ENCODE measurements around the gene DNM2. TPM values are rescaled to one million over a fixed set of nuclear protein-coding genes. Genes with fewer than 3 reads are reported as not detected.
A peak's percentile ranks its signal among the peaks of the same experiment; 100 is the strongest.

Gene DNM2
- total RNA-seq, 1 donor from 2014 or later = 113 TPM

- Histone ChIP-seq H3K36me3 (peaks cover 38 to 61% of the 10 kb centered on the region in 2 donors), H3K9me3 (no peaks in the 10 kb centered on the region), H3K4me3 (no peak overlapping the region), H3K27ac (no peak overlapping the region), H3K27me3 (no peaks in the 10 kb centered on the region), H3K4me1 (peaks cover 0 to 7% of the 10 kb centered on the region in 2 donors)
- DNase-seq (ENCODE audit: low spot score in 2 of 2) = no peak
- intact Hi-C loops (cut with DNase I) = no loop called here
- TF ChIP-seq CTCF (IDR thresholded peaks at IDR 0.05) = no peak
Measured at GRCh38 chr19:10831987-10832938, 114.4 kb downstream of the DNM2 start.

GRCh38 chr19:10832939-10833296, 115.0 kb downstream of the DNM2 start:
- H3K36me3 ChIP-seq = peaks cover 34 to 54% of the 10 kb centered on the region in 2 donors
- intact Hi-C loops (cut with DNase I) = no loop called here

GRCh38 chr19:10835089-10835753, 117.3 kb downstream of the DNM2 start:
- TF ChIP-seq CTCF (IDR thresholded peaks at IDR 0.05) = no peak
- peak; percentile 98 to 100 for DNase-seq (ENCODE audit: low spot score in 2 of 2)
- H3K4me3 ChIP-seq = peak overlapping the region; percentile 54 to 71

More at GRCh38 chr19:10832939-10833296, 115.0 kb downstream of the DNM2 start:
- no peak overlapping the region for H3K27ac ChIP-seq
- TF ChIP-seq CTCF (IDR thresholded peaks at IDR 0.05) = no peak
- H3K27me3 ChIP-seq = no peaks in the 10 kb centered on the region
- no peak overlapping the region for H3K4me3 ChIP-seq
- peaks cover 0 to 7% of the 10 kb centered on the region in 2 donors for H3K4me1 ChIP-seq
- no peak for DNase-seq (ENCODE audit: low spot score in 2 of 2)
- no peaks in the 10 kb centered on the region for H3K9me3 ChIP-seq

GRCh38 chr19:10835754-10836478, 118.0 kb downstream of the DNM2 start, which contains the start of gene TMED1:
TSS of gene TMED1 (minus strand) at chr19:10836212. CDS start at chr19:10836191, 21 bp downstream.
- peaks cover 14 to 26% of the 10 kb centered on the region in 2 donors for H3K36me3 ChIP-seq
- peak in 2 of 3 experiments; percentile 41 to 46 for TF ChIP-seq CTCF (IDR thresholded peaks at IDR 0.05)
- DNase-seq (ENCODE audit: low spot score in 2 of 2) = peak; percentile 91 to 98
- peak within 1 kb of the TSS; percentile 96 to 99 for H3K27ac ChIP-seq
- H3K27me3 ChIP-seq = no peaks in the 10 kb centered on the region
- H3K9me3 ChIP-seq = no peaks in the 10 kb centered on the region
- peak within 1 kb of the TSS; percentile 71 to 86 for H3K4me3 ChIP-seq
- intact Hi-C loops (cut with DNase I) = loop anchor here (1.0 kb wide), 4 partner anchors 18 to 119 kb away; partner anchors contain the start of gene CARM1
- peaks cover 0 to 7% of the 10 kb centered on the region in 2 donors for H3K4me1 ChIP-seq

More at GRCh38 chr19:10835089-10835753, 117.3 kb downstream of the DNM2 start:
- intact Hi-C loops (cut with DNase I) = loop anchor here (1.0 kb wide), 2 partner anchors 17 to 118 kb away; no protein-coding TSS in a partner anchor
- Histone ChIP-seq H3K36me3 (peaks cover 19 to 33% of the 10 kb centered on the region in 2 donors), H3K9me3 (no peaks in the 10 kb centered on the region), H3K27me3 (no peaks in the 10 kb centered on the region), H3K27ac (peak overlapping the region; percentile 96 to 99), H3K4me1 (peaks cover 0 to 7% of the 10 kb centered on the region in 2 donors)
